ENCODE results near the gene EMD. TPM values are rescaled to one million over a fixed set of nuclear protein-coding genes. Genes with fewer than 3 reads are reported as not detected.

The EMD gene
- total and polyA plus RNA-seq, 2 of the 13 experiments (the other 11 are each of a cell fraction or from before 2014, with no cell fraction given): 14.5 to 14.9 TPM

DNA sequence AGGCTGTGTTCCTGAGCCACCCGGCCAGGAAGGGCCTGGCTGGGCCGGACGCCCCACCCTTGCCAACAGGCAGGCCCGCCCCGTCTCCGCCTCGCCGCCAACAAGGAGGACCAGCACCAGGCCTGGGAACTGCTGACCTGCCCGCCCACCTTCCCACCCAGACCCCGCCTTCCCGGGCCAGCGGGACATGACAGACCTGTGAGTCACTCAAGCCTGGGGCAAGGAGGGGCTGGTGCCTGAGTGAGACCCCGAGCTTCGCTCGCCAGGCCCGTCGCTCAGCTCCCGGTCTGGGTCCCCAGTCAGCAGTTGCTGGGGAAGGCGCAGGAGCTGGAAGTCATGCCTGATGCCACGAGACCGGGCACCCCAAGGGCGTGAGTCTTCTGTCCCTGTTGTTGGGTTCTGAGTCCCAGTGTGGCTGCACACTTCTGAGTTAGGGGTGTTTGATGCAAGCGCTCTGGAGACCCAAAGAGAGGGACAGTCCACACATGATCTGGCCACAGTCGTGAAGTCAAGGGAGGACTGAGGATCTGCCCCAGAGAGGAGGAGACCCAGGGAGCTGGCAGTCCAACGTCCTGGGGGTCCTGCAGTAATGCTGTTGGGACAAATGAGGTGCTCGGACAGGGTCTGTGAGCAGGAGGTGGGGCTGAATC, 30.3 kb downstream of the EMD start, which contains the start of gene DNASE1L1 (continued):
- peak; percentile 71 for TF ChIP-seq SAP130 (CRISPR knock-in tag; IDR thresholded peaks at IDR 0.05; ENCODE audit: low read depth)
- no peak for TF ChIP-seq RAD21 (CRISPR knock-in tag; IDR thresholded peaks at IDR 0.05)
- no peak for TF ChIP-seq ARHGAP35 (CRISPR knock-in tag; IDR thresholded peaks at IDR 0.05; ENCODE audit: borderline replicate concordance)
- no peak for TF ChIP-seq POLR2AphosphoS2 (IDR thresholded peaks at IDR 0.05; ENCODE audit: low read depth, low read length)
- TF ChIP-seq ZNF589 (CRISPR knock-in tag; conservative IDR thresholded peaks at IDR 0.05): no peak
- no peak for TF ChIP-seq CBX1 (IDR thresholded peaks at IDR 0.05; ENCODE audit: low read depth)
- 0 out of 4 replicates have a peak, but pooled peaks of 1 of the 2 experiments have one; percentile 22 for TF ChIP-seq KLF16 (CRISPR knock-in tag; IDR thresholded peaks at IDR 0.05)
- peak; percentile 8; the same call in 1 of the 2 replicates for TF ChIP-seq GABPA (IDR thresholded peaks at IDR 0.05; ENCODE audit: low read depth, low read length)
- TF ChIP-seq GABPA (CRISPR knock-in tag; IDR thresholded peaks at IDR 0.05; ENCODE audit: low read depth): no peak
- TF ChIP-seq ZNF24 (IDR thresholded peaks at IDR 0.05): no peak
- no peak for TF ChIP-seq ZNF33A (CRISPR knock-in tag; IDR thresholded peaks at IDR 0.05; ENCODE audit: borderline replicate concordance)
- TF ChIP-seq KLF15 (CRISPR knock-in tag; IDR thresholded peaks at IDR 0.05; ENCODE audit: borderline replicate concordance): no peak
- TF ChIP-seq SETDB1 (CRISPR knock-in tag; IDR thresholded peaks at IDR 0.05; ENCODE audit: borderline replicate concordance): no peak
- TF ChIP-seq SP140L (CRISPR knock-in tag; IDR thresholded peaks at IDR 0.05; ENCODE audit: borderline replicate concordance): no peak
- peak in 1 of 2 experiments; percentile 58; a peak in 2 of 4 replicates for TF ChIP-seq POLR2A (IDR thresholded peaks at IDR 0.05; ENCODE audit: insufficient read depth in 1 of 2, low read depth in 2 of 2, low read length in 2 of 2)
- no peak for TF ChIP-seq RFX1 (IDR thresholded peaks at IDR 0.05)
- TF ChIP-seq, protein P1, sequence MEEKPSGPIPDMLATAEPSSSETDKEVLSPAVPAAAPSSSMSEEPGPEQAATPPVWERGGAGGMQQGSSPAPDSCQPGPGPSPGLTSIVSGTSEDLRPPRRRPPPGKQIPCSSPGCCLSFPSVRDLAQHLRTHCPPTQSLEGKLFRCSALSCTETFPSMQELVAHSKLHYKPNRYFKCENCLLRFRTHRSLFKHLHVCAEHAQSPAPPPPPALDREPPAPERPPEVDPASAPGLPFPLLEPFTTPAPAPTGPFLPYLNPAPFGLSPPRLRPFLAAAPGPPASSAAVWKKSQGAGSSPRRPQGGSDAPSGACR (CRISPR knock-in tag; IDR thresholded peaks at IDR 0.05): no peak
- no peak for TF ChIP-seq SNAI1 (CRISPR knock-in tag; IDR thresholded peaks at IDR 0.05; ENCODE audit: borderline replicate concordance)
- TF ChIP-seq ASH2L (IDR thresholded peaks at IDR 0.05; ENCODE audit: insufficient read length, low read depth, low read length): no peak
- no peak for TF ChIP-seq ZNF354B (CRISPR knock-in tag; IDR thresholded peaks at IDR 0.05)
- no peak for TF ChIP-seq ZNF598 (CRISPR knock-in tag; IDR thresholded peaks at IDR 0.05; ENCODE audit: borderline replicate concordance)
- no peak for TF ChIP-seq HMGA1 (CRISPR knock-in tag; conservative IDR thresholded peaks at IDR 0.05)
- no peak for TF ChIP-seq GTF3A (CRISPR knock-in tag; conservative IDR thresholded peaks at IDR 0.05)
- no peak for TF ChIP-seq YEATS2 (CRISPR knock-in tag; IDR thresholded peaks at IDR 0.05; ENCODE audit: borderline replicate concordance)
- no peak for TF ChIP-seq ELF4 (CRISPR knock-in tag; IDR thresholded peaks at IDR 0.05; ENCODE audit: borderline replicate concordance)
- no peak for TF ChIP-seq NR3C1 (CRISPR knock-in tag; IDR thresholded peaks at IDR 0.05)
- TF ChIP-seq TMF1 (CRISPR knock-in tag; IDR thresholded peaks at IDR 0.05; ENCODE audit: low read depth): no peak
- no peak for TF ChIP-seq JUN (CRISPR knock-in tag; IDR thresholded peaks at IDR 0.05)
- no peak for TF ChIP-seq ZBTB3 (CRISPR knock-in tag; IDR thresholded peaks at IDR 0.05; ENCODE audit: borderline replicate concordance, low read depth)
- TF ChIP-seq ZBTB21 (CRISPR knock-in tag; IDR thresholded peaks at IDR 0.05): no peak
- TF ChIP-seq ZSCAN12 (CRISPR knock-in tag; IDR thresholded peaks at IDR 0.05): no peak
- TF ChIP-seq ZNF543 (CRISPR knock-in tag; IDR thresholded peaks at IDR 0.05): no peak
